ENCODE data around the gene MRGPRG.

Gene MRGPRG

GRCh38 chr11:3192511-3193372 is 25.9 kb downstream of the MRGPRG start:
- no peak for DNase-seq

DNA sequence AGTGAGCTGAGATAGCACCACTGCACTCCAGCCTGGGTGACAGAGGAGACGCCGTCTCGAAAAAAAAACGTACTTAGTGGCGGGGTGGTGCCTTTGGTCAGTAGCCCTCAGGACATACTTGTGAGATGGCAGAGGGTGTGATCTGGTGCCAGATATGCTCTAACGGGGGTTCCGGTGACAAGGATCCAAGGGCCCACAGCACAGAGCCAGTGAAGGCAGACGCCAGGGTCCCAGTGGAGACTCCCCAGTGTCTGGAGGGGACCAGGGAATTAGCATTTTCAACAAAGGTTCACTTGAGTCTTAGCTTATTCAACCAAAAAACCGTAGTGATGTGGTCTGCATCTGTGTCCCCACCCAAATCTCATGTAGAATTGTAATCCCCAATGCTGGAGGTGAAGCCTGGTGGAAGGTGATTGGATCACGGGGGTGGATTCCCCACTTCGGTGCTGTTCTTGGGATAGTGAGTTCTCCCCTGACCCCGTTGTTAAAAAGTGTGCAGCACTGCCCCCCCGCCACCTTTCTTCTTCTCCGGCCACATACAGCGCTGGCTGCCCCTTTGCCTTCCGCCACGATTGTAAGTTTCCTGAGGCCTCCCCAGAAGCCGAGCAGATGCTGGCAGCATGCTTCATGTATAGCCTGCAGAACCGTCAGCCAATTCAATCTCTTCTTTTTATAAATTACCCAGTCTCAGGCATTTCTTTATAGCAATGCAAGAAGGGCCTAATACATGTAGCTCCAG is 26.9 kb downstream of the MRGPRG start:
- DNase-seq: no peak

- DNase-seq: no peak
These were observed 28.0 kb downstream of the MRGPRG start for GRCh38 chr11:3190600-3190999.

- no peak for DNase-seq
These were observed 28.6 kb downstream of the MRGPRG start for GRCh38 chr11:3189886-3190583.

- no peak for DNase-seq
These were observed 29.3 kb downstream of the MRGPRG start for GRCh38 chr11:3189196-3189843.

- no peak for DNase-seq
These were observed 30.0 kb downstream of the MRGPRG start for GRCh38 chr11:3188496-3189195.

- no peak for DNase-seq
These were observed 32.3 kb downstream of the MRGPRG start for GRCh38 chr11:3186166-3186953.

- no peak for DNase-seq
These were observed 33.8 kb downstream of the MRGPRG start for GRCh38 chr11:3184732-3185347.

DNA sequence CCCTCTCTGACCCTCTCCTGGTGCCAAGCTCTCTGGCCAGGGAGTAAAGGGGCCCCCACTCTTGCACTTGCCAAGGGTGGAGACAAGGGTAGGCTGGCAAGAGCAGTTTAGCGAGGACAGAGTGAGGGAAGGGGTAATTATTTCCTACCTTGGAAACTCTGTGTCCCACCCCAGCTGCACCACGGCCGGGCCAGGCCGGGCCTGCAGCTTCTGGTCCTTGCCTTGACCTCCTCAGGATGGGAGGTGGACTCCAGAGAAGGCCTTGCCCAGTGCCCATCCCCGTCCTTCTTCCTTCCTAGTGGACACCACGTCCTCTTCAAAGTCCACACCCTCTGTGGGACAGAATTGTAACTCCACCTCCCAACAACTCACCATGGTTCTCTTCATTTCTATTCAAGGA is 35.1 kb downstream of the MRGPRG start:
- DNase-seq: no peak

DNA sequence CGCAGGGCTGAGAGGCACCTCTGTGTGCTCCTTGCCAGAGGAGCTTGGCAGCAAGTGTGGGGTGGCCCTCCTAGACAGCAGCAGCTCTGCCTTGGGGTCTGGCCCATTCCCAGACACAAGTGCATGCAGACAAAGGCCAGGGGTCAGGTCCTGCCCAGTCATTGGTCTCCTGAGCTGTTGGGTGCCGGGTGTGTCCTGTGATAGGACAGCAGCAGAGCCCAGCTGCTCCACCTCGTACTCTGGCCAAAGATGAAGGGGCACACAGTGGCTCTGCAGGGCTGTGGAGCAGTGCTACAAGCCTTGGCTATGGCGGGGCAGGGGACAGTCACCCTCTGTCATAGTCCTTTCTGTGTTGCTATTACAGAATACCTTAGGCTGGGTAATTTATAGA is 36.2 kb downstream of the MRGPRG start:
- no peak for DNase-seq

DNA sequence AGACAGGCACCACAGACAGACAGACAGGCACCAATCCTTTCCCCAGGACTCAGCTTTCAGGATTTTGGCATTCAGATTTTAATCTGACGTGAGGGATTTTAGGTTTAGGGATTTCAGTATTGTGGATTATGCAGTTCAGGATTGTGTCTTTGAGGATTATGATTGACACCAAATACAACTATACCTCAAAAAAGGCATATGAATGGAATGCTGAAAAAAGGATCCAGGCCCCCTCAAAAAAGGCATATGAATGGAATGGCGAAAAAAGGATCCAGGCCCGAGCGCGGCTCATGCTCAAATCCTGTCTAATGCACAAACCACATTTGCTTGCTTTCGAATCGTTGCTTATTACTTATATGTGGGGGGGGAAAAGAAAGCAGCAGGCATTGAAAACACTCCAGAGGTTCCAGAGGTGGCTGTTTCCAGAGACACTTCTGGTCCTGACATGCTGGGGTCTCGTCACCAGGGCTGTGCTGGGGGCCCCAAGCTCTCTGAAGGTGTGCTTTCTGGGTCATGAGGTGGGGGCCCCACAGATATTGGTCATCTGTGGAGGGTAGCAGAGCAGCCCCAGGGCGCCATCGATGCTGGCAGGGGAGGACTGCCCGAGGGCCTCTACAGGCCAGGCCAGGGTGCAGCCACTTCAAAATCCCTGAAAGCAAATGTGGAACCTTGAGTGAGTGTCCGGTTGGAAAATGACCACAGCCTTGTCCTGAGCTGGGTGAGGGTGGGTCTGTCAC is 36.7 kb downstream of the MRGPRG start:
- DNase-seq: no peak

- no peak for DNase-seq
These were observed 37.7 kb downstream of the MRGPRG start for GRCh38 chr11:3180869-3181268.

DNA sequence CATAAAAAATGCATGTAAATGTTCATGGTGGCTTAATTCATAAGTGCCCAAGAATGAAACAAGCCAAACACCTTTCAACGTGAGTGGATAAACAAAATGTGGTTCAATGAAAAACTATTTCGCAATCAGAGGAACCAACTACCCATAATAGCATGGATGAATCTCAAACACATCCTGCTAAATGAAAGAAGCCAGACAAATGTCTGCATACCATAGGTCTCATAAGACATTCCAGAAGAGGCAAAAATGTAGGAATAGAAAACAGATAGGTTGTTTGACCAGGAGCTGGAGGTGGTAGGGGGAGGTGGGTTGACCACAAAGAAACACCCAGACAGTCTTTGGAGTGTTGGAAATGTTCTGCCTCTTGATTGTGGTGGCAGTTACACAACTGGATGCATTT is 40.3 kb downstream of the MRGPRG start:
- no peak for DNase-seq

- no peak for DNase-seq
These were observed 40.7 kb downstream of the MRGPRG start for GRCh38 chr11:3177931-3178330.

DNA sequence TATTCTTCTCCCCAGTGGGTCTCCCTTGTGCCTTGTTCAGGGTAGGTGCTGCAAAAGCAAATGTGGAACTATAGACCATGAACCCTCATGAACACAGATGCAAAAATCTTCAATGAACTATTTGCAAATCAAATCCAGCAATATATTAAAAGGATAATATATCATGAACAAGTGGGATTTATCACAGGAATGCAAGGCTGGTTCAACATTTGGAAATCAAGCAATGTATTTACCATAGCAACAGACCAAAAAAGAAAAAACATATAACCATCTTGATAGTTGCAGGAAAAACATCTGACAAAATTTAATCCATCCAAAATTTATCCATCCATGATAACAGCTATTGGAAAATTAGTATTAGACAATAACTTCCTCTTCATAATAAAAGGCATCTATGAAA is 42.1 kb downstream of the MRGPRG start:
- no peak for DNase-seq

GRCh38 chr11:3175194-3175593 is 43.4 kb downstream of the MRGPRG start:
- DNase-seq: no peak

- no peak for DNase-seq
These were observed 44.2 kb downstream of the MRGPRG start for GRCh38 chr11:3174387-3174786.

GRCh38 chr11:3173795-3174194 is 44.8 kb downstream of the MRGPRG start:
- no peak for DNase-seq

GRCh38 chr11:3171931-3172560 is 46.6 kb downstream of the MRGPRG start:
- DNase-seq: no peak

All from NCI-H82 (cell line).